ENCODE results near the gene COL1A1.

COL1A1 gene

DNA sequence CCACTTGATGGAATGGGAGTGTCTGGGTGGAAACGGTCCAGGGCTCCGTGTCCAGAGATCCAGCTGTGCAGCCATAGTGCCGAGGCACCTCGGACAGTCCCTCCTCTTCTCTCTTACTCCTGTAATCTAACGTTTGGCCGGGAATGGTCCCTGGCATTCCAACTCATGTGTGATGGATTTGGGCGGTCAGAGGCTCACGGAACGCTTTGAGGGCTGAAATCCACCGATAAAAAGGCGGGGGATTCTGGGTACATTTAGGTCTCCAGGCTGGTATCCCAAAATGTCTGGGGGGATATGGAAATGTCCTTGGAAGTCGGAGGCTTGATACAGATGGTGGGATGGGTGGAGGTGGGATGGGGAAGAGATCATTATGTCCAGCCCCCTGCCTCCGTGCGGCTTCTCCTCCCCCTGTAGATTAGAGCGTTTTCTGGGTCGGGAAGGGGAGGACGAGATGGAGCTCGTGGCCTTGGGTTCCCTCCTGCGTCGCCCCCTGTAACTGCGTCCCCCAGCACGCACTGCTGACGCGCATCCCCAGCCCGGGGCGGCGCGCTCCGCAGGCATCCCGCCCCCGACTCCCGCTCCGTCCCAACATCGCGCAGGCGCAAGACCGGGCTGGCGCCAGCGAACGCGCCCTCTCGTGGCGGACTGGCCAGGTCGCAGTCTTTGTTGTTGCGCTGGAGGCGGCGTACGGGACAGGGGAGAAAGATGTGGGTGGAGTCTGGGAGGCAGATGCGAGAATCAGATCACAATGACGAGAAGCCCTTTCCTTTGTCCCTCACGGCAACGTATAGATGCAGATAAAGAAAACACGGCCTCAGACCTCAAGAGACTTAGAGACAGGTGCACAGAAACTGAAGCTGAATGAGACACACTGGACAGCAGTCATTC lies 40.2 kb downstream of the COL1A1 start:
- Histone ChIP-seq H3K4me3 (replicated peaks; ENCODE audit: insufficient read depth, low read length) (peak overlapping the region; percentile 54), H3K27me3 (ENCODE audit: insufficient read depth, poor library complexity, severe bottlenecking) (no peaks in the 10 kb centered on the region), H3K27ac (replicated peaks) (no peak overlapping the region)
- peak; percentile 82 to 89 for DNase-seq (ENCODE audit: low read depth in 1 of 2, low spot score in 1 of 2)
- TF ChIP-seq, protein P1, sequence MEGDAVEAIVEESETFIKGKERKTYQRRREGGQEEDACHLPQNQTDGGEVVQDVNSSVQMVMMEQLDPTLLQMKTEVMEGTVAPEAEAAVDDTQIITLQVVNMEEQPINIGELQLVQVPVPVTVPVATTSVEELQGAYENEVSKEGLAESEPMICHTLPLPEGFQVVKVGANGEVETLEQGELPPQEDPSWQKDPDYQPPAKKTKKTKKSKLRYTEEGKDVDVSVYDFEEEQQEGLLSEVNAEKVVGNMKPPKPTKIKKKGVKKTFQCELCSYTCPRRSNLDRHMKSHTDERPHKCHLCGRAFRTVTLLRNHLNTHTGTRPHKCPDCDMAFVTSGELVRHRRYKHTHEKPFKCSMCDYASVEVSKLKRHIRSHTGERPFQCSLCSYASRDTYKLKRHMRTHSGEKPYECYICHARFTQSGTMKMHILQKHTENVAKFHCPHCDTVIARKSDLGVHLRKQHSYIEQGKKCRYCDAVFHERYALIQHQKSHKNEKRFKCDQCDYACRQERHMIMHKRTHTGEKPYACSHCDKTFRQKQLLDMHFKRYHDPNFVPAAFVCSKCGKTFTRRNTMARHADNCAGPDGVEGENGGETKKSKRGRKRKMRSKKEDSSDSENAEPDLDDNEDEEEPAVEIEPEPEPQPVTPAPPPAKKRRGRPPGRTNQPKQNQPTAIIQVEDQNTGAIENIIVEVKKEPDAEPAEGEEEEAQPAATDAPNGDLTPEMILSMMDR (IDR thresholded peaks at IDR 0.05; ENCODE audit: insufficient read depth, low read length): peak; percentile 92
- no peak for TF ChIP-seq SPI1 (IDR thresholded peaks at IDR 0.05; ENCODE audit: borderline replicate concordance, low read depth)
- TF ChIP-seq, protein P2, sequence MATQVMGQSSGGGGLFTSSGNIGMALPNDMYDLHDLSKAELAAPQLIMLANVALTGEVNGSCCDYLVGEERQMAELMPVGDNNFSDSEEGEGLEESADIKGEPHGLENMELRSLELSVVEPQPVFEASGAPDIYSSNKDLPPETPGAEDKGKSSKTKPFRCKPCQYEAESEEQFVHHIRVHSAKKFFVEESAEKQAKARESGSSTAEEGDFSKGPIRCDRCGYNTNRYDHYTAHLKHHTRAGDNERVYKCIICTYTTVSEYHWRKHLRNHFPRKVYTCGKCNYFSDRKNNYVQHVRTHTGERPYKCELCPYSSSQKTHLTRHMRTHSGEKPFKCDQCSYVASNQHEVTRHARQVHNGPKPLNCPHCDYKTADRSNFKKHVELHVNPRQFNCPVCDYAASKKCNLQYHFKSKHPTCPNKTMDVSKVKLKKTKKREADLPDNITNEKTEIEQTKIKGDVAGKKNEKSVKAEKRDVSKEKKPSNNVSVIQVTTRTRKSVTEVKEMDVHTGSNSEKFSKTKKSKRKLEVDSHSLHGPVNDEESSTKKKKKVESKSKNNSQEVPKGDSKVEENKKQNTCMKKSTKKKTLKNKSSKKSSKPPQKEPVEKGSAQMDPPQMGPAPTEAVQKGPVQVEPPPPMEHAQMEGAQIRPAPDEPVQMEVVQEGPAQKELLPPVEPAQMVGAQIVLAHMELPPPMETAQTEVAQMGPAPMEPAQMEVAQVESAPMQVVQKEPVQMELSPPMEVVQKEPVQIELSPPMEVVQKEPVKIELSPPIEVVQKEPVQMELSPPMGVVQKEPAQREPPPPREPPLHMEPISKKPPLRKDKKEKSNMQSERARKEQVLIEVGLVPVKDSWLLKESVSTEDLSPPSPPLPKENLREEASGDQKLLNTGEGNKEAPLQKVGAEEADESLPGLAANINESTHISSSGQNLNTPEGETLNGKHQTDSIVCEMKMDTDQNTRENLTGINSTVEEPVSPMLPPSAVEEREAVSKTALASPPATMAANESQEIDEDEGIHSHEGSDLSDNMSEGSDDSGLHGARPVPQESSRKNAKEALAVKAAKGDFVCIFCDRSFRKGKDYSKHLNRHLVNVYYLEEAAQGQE (IDR thresholded peaks at IDR 0.05; ENCODE audit: insufficient replicate concordance, low read depth): no peak

DNA sequence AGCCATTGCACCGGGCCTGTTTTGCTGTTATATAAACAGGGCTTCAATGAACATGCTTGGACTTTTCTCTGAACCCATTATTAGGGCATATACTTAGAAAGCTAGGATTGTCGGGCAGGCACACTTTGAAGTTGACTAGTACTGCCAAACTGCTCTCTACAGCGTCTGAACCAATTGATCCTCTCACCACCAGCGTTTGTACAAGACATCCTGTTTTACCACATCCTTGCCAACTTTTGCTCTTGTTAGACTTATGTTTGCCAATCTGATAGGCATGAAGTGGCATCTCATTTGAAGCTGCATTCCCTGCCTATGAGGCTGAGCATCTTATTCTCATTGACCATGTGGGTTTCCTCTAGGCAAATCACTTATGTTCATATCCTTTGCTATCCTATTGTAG lies 43.5 kb downstream of the COL1A1 start:
- Histone ChIP-seq H3K27ac (replicated peaks) (no peak overlapping the region), H3K27me3 (ENCODE audit: insufficient read depth, poor library complexity, severe bottlenecking) (no peaks in the 10 kb centered on the region), H3K4me3 (replicated peaks; ENCODE audit: insufficient read depth, low read length) (no peak overlapping the region)
- TF ChIP-seq POLR2AphosphoS5 (IDR thresholded peaks at IDR 0.05; ENCODE audit: low read depth) (no peak), GABPA (IDR thresholded peaks at IDR 0.05; ENCODE audit: low read depth) (no peak), SPI1 (IDR thresholded peaks at IDR 0.05; ENCODE audit: borderline replicate concordance, low read depth) (no peak)
- TF ChIP-seq, protein P1 (IDR thresholded peaks at IDR 0.05; ENCODE audit: insufficient read depth, low read length): no peak
- TF ChIP-seq, protein P2 (IDR thresholded peaks at IDR 0.05; ENCODE audit: insufficient replicate concordance, low read depth): no peak
- DNase-seq (ENCODE audit: low read depth in 1 of 2, low spot score in 1 of 2): no peak

DNA sequence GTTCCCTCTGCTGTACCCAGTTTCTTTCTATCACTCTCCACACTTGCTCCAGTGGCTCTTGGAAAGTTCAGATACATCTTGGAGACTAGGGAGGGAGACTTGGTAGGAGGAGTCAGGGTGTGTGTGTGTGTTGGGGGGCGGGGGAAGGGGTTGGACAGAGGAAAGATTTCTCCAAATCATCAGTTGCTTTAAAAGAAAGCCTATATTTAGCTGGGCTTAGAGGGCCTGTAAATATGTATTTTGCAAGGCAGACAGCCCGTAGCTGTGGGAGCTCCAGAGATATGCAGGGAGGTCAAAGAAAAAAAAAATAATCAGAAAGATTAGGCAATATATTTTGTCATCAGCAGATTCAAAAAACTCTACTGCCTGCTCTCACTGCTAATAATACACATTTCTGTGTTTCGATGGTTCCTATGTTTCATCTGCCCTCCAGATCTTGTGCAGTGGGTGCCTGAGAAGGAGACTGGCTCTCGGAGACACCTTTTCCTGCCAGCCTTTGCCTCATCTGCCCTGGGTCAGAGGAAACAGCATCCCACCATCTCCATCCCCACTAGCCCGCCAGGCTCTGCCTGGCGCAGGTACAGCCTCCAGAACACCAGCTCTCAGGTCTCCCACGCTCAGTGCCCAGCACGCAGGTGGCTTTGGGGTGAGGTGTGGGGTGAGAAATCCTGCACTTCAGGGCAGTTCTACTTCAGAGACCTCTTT lies 46.2 kb downstream of the COL1A1 start:
- DNase-seq (ENCODE audit: low read depth in 1 of 2, low spot score in 1 of 2): no peak
- no peak overlapping the region for H3K27ac ChIP-seq (replicated peaks)
- H3K4me3 ChIP-seq (replicated peaks; ENCODE audit: insufficient read depth, low read length): no peak overlapping the region
- H3K27me3 ChIP-seq (ENCODE audit: insufficient read depth, poor library complexity, severe bottlenecking): no peaks in the 10 kb centered on the region
- TF ChIP-seq GABPA (IDR thresholded peaks at IDR 0.05; ENCODE audit: low read depth) (no peak), POLR2AphosphoS5 (IDR thresholded peaks at IDR 0.05; ENCODE audit: low read depth) (no peak), SPI1 (IDR thresholded peaks at IDR 0.05; ENCODE audit: borderline replicate concordance, low read depth) (no peak)
- TF ChIP-seq, protein P2 (IDR thresholded peaks at IDR 0.05; ENCODE audit: insufficient replicate concordance, low read depth): no peak
- TF ChIP-seq, protein P1 (IDR thresholded peaks at IDR 0.05; ENCODE audit: insufficient read depth, low read length): no peak

Measured in HL-60 (cell line).